Kidney epithelial cell (primary cell): ENCODE results near the gene MGMT. TPM values are rescaled to one million over a fixed set of nuclear protein-coding genes. Genes with fewer than 3 reads are reported as not detected.

Experiments used
- DNase-seq: peaks from one replicate; pipeline ENCODE4 v3.0.0-alpha.2; 2010; ENCODE audit warnings: low read depth
- H3K27me3 ChIP-seq: 2 replicates; pipeline ENCODE4 v1.6.0; 2011; ENCODE audit warnings: low read length; ENCODE audit not compliant: control insufficient read depth, insufficient read depth
- H3K36me3 ChIP-seq: 2 replicates; pipeline ENCODE4 v1.5.1; 2011; ENCODE audit warnings: low read length; ENCODE audit not compliant: control insufficient read depth, insufficient read depth
- H3K4me3 ChIP-seq: 2 replicates; pipeline ENCODE4 v1.5.1; 2011; ENCODE audit warnings: low read depth, mild to moderate bottlenecking, control low read depth, low read length
- CTCF ChIP-seq: IDR thresholded peaks from 2 replicates; pipeline ENCODE4 v1.5.1; 2011; ENCODE audit warnings: mild to moderate bottlenecking, moderate library complexity, low read length, control low read depth, inconsistent platforms; ENCODE audit not compliant: insufficient read depth, poor library complexity, severe bottlenecking
- total RNA-seq: library from RNA; depleted of rRNA; stranded (reverse); fragments of >200 nt; gene quantifications from 2 replicates; pipeline ENCODE4 v1.2.3, GENCODE V29; 2015

The MGMT gene
- total RNA-seq, 1 donor from 2014 or later, result 36.1 TPM

GRCh38 chr10:129441372-129442009 is 25.6 kb upstream of the MGMT start:
- no peaks in the 10 kb centered on the region for H3K27me3 ChIP-seq
- no peak for TF ChIP-seq CTCF
- no peaks in the 10 kb centered on the region for H3K36me3 ChIP-seq
- H3K4me3 ChIP-seq, result no peak overlapping the region
- no peak for DNase-seq

DNA sequence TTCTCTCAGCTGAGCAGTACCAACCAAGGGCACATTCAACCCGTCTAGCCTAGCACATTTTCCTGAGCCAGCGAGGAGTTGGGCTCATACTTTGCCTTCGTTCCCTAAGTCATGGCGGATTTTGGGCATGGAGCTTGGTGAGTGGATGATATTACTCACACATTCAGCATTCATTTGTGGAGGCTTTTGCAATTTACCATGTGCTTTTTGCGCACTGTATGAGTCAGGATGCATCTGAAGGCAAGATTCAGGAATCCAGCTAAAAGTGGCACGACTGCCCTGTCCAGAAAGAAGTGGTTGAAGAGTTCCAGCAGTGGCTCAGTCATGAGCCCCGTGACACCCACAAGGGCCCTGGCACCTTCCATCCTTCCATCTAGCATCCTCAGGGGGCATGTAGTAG is 24.2 kb upstream of the MGMT start:
- H3K4me3 ChIP-seq, result no peak overlapping the region
- H3K36me3 ChIP-seq, result no peaks in the 10 kb centered on the region
- no peak for DNase-seq
- no peaks in the 10 kb centered on the region for H3K27me3 ChIP-seq
- TF ChIP-seq CTCF, result no peak

GRCh38 chr10:129444359-129444758 is 22.7 kb upstream of the MGMT start:
- no peak for DNase-seq
- Histone ChIP-seq H3K27me3 (no peaks in the 10 kb centered on the region), H3K4me3 (no peak overlapping the region), H3K36me3 (no peaks in the 10 kb centered on the region)
- no peak for TF ChIP-seq CTCF

GRCh38 chr10:129445436-129446182 is 21.4 kb upstream of the MGMT start:
- DNase-seq, result no peak
- Histone ChIP-seq H3K4me3 (no peak overlapping the region), H3K27me3 (no peaks in the 10 kb centered on the region), H3K36me3 (no peaks in the 10 kb centered on the region)
- TF ChIP-seq CTCF, result no peak

- no peak for TF ChIP-seq CTCF
- Histone ChIP-seq H3K27me3 (no peaks in the 10 kb centered on the region), H3K36me3 (no peaks in the 10 kb centered on the region), H3K4me3 (no peak overlapping the region)
- DNase-seq, result no peak
Measured at GRCh38 chr10:129446183-129446581, 20.9 kb upstream of the MGMT start.
